HL-60 (cell line): ENCODE data around the gene ATP1B1.

Source experiments
- DNase-seq, 2 experiments: peaks; one replicate each; pipeline ENCODE4 v3.0.0-alpha.2; 2010 to 2020; ENCODE audit warnings: low read depth in 1 of 2, low spot score in 1 of 2
- H3K27ac ChIP-seq: fragments of 250-450 bp; sonication (Bioruptor Pico); replicated peaks from 2 replicates; pipeline ENCODE4 v1.5.1; 2020; ENCODE audit warnings: mild to moderate bottlenecking, moderate library complexity
- H3K27me3 ChIP-seq: fragments of 250-450 bp; sonication (Bioruptor Pico); 2 replicates; pipeline ENCODE4 v1.5.1; 2021; ENCODE audit warnings: mild to moderate bottlenecking, moderate library complexity; ENCODE audit not compliant: insufficient read depth, poor library complexity, severe bottlenecking
- H3K4me3 ChIP-seq: replicated peaks from 2 replicates; pipeline ENCODE4 v1.5.1; 2011; ENCODE audit warnings: mild to moderate bottlenecking, control low read depth, low read length; ENCODE audit not compliant: insufficient read depth
- CTCF ChIP-seq: IDR thresholded peaks from one replicate; pipeline ENCODE4 v1.5.1; 2011; ENCODE audit warnings: low read length, control low read depth, inconsistent platforms; ENCODE audit not compliant: insufficient read depth
- GABPA ChIP-seq: IDR thresholded peaks from 2 replicates; pipeline ENCODE4 v1.6.1; 2012; ENCODE audit warnings: low read depth
- POLR2AphosphoS5 ChIP-seq: IDR thresholded peaks from 2 replicates; pipeline ENCODE4 v1.6.1; 2012; ENCODE audit warnings: low read depth
- REST ChIP-seq: IDR thresholded peaks from 2 replicates; pipeline ENCODE4 v1.6.1; 2012; ENCODE audit warnings: low read depth; ENCODE audit not compliant: insufficient replicate concordance
- SPI1 ChIP-seq: IDR thresholded peaks from 2 replicates; pipeline ENCODE4 v1.6.1; 2012; ENCODE audit warnings: low read depth, mild to moderate bottlenecking, borderline replicate concordance

Gene ATP1B1

DNA sequence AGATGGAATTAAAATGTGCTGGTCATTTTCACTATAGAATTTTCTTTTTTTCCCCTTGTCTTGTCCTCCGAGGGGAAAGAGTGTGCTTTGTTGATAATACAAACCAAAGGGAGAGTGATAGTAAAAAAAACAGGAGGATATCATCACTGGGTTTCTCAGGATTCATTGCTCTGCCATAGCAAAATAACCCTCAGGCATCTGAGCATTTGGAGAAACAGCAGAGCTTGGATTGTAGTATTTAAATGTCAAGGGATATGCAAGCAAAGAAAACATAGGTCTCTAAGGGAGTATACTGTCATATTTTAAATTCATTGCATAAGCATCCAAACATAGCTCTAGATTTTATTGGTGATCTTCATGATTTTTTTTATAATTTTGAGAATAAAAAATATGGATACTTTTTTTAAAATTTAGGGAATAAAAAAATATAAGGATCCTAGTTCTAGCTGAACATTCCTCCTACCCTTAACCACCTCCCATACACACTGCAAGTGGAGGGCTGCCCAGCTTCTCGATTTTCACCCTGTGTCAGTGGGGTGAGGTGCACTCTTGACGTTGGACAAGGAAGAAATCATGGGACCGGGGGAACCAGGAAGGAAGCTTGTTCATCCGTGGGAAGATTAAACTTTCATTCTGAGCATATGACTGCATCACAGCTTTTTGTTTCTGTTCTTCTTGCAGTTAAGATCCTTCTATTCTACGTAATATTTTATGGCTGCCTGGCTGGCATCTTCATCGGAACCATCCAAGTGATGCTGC lies 4.4 kb downstream of the ATP1B1 start:
- Histone ChIP-seq H3K4me3 (no peak overlapping the region), H3K27ac (no peak overlapping the region), H3K27me3 (peaks cover 5% of the 10 kb centered on the region)
- TF ChIP-seq REST (no peak), POLR2AphosphoS5 (no peak), SPI1 (no peak)
- DNase-seq, result no peak

- H3K27ac ChIP-seq, result no peak overlapping the region
- TF ChIP-seq GABPA (no peak), REST (no peak), SPI1 (no peak), CTCF (no peak), POLR2AphosphoS5 (no peak)
- H3K4me3 ChIP-seq, result no peak overlapping the region
- DNase-seq, result no peak
- H3K27me3 ChIP-seq, result peaks cover 5% of the 10 kb centered on the region
Observed at GRCh38 chr1:169111472-169111871, 5.0 kb downstream of the ATP1B1 start.

GRCh38 chr1:169112241-169112640 lies 5.8 kb downstream of the ATP1B1 start:
- TF ChIP-seq REST (no peak), GABPA (no peak), POLR2AphosphoS5 (no peak), CTCF (no peak), SPI1 (no peak)
- DNase-seq, result peak; percentile 42 to 47
- no peak overlapping the region for H3K27ac ChIP-seq
- peaks cover 3% of the 10 kb centered on the region for H3K27me3 ChIP-seq
- no peak overlapping the region for H3K4me3 ChIP-seq
